Activated naive CD4-positive, alpha-beta T cell treated with anti-CD3 and anti-CD28 coated beads for 36 hours (primary cell): ENCODE measurements around the gene NUB1. TPM values are rescaled to one million over a fixed set of nuclear protein-coding genes. Genes with fewer than 3 reads are reported as not detected.

Source experiments
- CTCF ChIA-PET: fragments of 350-600 bp; sonication (Branson Sonifier 250); formaldehyde crosslinking; loops from one replicate; lab custom pipeline; 2021; ENCODE audit warnings: antibody characterized with exemption; lab: Charles Lee
- DNase-seq: peaks from one replicate; pipeline ENCODE4 v3.0.0-alpha.2; 2020
- H3K27ac Mint-ChIP-seq: one replicate; pipeline ENCODE4 v1.8.0; 2021; ENCODE audit warnings: mild to moderate bottlenecking, mixed read lengths
- H3K27me3 Mint-ChIP-seq: one replicate; pipeline ENCODE4 v1.8.0; 2021; ENCODE audit warnings: low read depth, mixed read lengths
- H3K36me3 Mint-ChIP-seq: one replicate; pipeline ENCODE4 v1.8.0; 2021; ENCODE audit warnings: low read depth, mixed read lengths
- H3K4me1 Mint-ChIP-seq: one replicate; pipeline ENCODE4 v1.8.0; 2021; ENCODE audit warnings: low read depth, mixed read lengths
- H3K4me3 Mint-ChIP-seq: one replicate; pipeline ENCODE4 v1.8.0; 2021; ENCODE audit warnings: mild to moderate bottlenecking, moderate library complexity, mixed read lengths
- H3K9me3 Mint-ChIP-seq: one replicate; pipeline ENCODE4 v1.8.0; 2021; ENCODE audit warnings: mixed read lengths
- intact Hi-C: fragments of 100-400 bp; cut with micrococcal nuclease; formaldehyde crosslinking; loops from one replicate; pipeline ENCODE4 v1.15.1; 2023
- total RNA-seq, 2 experiments: library from RNA; stranded (reverse); gene quantifications; one replicate each; pipeline ENCODE4 v1.2.3, GENCODE V29; 2021

The NUB1 gene
- total RNA-seq, 2 experiments from 2014 or later, result 46.6 to 50.3 TPM

GRCh38 chr7:151306860-151307259 is 34.8 kb upstream of the NUB1 start:
- Mint-ChIP-seq H3K36me3 (no peaks in the 10 kb centered on the region), H3K4me3 (no peak overlapping the region), H3K4me1 (peaks cover 5% of the 10 kb centered on the region), H3K27me3 (peaks cover 13% of the 10 kb centered on the region), H3K9me3 (no peaks in the 10 kb centered on the region), H3K27ac (no peak overlapping the region)
- no peak for DNase-seq
- CTCF ChIA-PET, result interaction anchor here (1.3 to 4.2 kb wide), 4 partner anchors 8 to 63 kb away, joined by 3 to 22 read pairs (median 14); no protein-coding TSS in a partner anchor
- intact Hi-C loops, result no loop called here

GRCh38 chr7:151307536-151307935 is 34.1 kb upstream of the NUB1 start:
- CTCF ChIA-PET, result interaction anchor here (1.3 to 4.2 kb wide), 2 partner anchors 45 to 63 kb away, joined by 3 to 22 read pairs; no protein-coding TSS in a partner anchor
- intact Hi-C loops, result no loop called here
- Mint-ChIP-seq H3K9me3 (no peaks in the 10 kb centered on the region), H3K4me3 (no peak overlapping the region), H3K27me3 (peaks cover 13% of the 10 kb centered on the region), H3K36me3 (no peaks in the 10 kb centered on the region), H3K4me1 (peaks cover 5% of the 10 kb centered on the region), H3K27ac (no peak overlapping the region)
- DNase-seq, result no peak

GRCh38 chr7:151308256-151308655 is 33.4 kb upstream of the NUB1 start:
- intact Hi-C loops, result no loop called here
- Mint-ChIP-seq H3K4me3 (no peak overlapping the region), H3K9me3 (no peaks in the 10 kb centered on the region), H3K27me3 (peaks cover 13% of the 10 kb centered on the region), H3K27ac (no peak overlapping the region), H3K36me3 (no peaks in the 10 kb centered on the region), H3K4me1 (peaks cover 5% of the 10 kb centered on the region)
- DNase-seq, result no peak
- CTCF ChIA-PET, result interaction anchor here (1.3 kb wide), 1 partner anchor 64 kb away, joined by 3 read pairs; no protein-coding TSS in a partner anchor

GRCh38 chr7:151308791-151309190 is 32.8 kb upstream of the NUB1 start:
- CTCF ChIA-PET, result interaction anchor here (1.1 to 3.4 kb wide), 3 partner anchors 48 to 184 kb away, joined by 3 to 20 read pairs (median 4); no protein-coding TSS in a partner anchor
- Mint-ChIP-seq H3K36me3 (no peaks in the 10 kb centered on the region), H3K27ac (no peak overlapping the region), H3K27me3 (peaks cover 10% of the 10 kb centered on the region), H3K9me3 (no peaks in the 10 kb centered on the region), H3K4me1 (peaks cover 4% of the 10 kb centered on the region), H3K4me3 (no peak overlapping the region)
- no peak for DNase-seq
- intact Hi-C loops, result no loop called here

- intact Hi-C loops, result no loop called here
- Mint-ChIP-seq H3K36me3 (no peaks in the 10 kb centered on the region), H3K9me3 (no peaks in the 10 kb centered on the region), H3K4me3 (no peak overlapping the region), H3K27ac (no peak overlapping the region), H3K4me1 (peaks cover 7% of the 10 kb centered on the region), H3K27me3 (peaks cover 8% of the 10 kb centered on the region)
- DNase-seq, result no peak
- CTCF ChIA-PET, result interaction anchor here (0.5 to 3.6 kb wide), 8 partner anchors 18 to 196 kb away, joined by 3 to 49 read pairs (median 4); partner anchors contain the start of gene NUB1
These were observed 32.3 kb upstream of the NUB1 start for GRCh38 chr7:151309311-151309710.

- Mint-ChIP-seq H3K4me1 (peaks cover 9% of the 10 kb centered on the region), H3K27ac (no peak overlapping the region), H3K9me3 (no peaks in the 10 kb centered on the region), H3K27me3 (no peaks in the 10 kb centered on the region), H3K4me3 (no peak overlapping the region), H3K36me3 (no peaks in the 10 kb centered on the region)
- CTCF ChIA-PET, result interaction anchor here (0.7 to 3.6 kb wide), 14 partner anchors 10 to 138 kb away, joined by 3 to 49 read pairs (median 6); partner anchors contain the start of gene NUB1
- DNase-seq, result no peak
- intact Hi-C loops, result loop anchor here (1.0 kb wide), 1 partner anchor 40 kb away; no protein-coding TSS in a partner anchor
These were observed 31.0 kb upstream of the NUB1 start for GRCh38 chr7:151310578-151310977.

DNA sequence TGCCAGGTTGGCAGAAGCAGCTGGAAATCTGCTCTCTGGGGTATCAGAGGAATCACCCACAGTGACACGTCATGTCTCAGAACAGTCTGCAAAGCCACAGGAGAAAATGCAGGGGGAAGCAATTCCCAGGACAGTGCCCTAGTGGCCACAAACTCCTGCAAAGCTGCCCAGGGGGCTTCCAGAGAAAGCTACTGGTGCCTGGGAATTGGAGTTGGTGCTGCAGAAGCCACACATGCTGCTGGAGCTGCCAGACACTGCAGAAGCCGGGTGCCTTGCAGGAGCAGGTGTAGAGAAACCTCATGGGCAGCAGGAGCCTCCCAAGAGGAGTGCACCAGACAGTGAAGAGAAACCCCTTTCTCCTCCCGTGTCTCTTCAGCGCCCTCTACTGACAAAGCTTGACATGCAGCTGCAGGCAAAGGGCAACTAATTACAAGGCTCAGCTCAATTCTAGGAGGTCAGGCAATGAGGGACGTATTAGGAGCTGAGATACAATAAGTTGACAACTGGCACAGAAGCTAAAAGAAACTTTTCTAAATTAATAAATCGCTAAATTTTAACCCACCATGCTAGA is 30.2 kb upstream of the NUB1 start:
- no peaks in the 10 kb centered on the region for H3K27me3 Mint-ChIP-seq
- H3K36me3 Mint-ChIP-seq, result no peaks in the 10 kb centered on the region
- peak; percentile 59 for DNase-seq
- no peak overlapping the region for H3K27ac Mint-ChIP-seq
- peaks cover 9% of the 10 kb centered on the region for H3K4me1 Mint-ChIP-seq
- no peaks in the 10 kb centered on the region for H3K9me3 Mint-ChIP-seq
- CTCF ChIA-PET, result interaction anchor here (0.6 to 3.6 kb wide), 19 partner anchors 10 to 138 kb away, joined by 3 to 49 read pairs (median 6); partner anchors contain the start of gene ABCF2
- intact Hi-C loops, result no loop called here
- H3K4me3 Mint-ChIP-seq, result no peak overlapping the region

GRCh38 chr7:151312356-151312755 is 29.3 kb upstream of the NUB1 start:
- no peak overlapping the region for H3K4me3 Mint-ChIP-seq
- H3K27me3 Mint-ChIP-seq, result no peaks in the 10 kb centered on the region
- H3K36me3 Mint-ChIP-seq, result no peaks in the 10 kb centered on the region
- CTCF ChIA-PET, result interaction anchor here (3.6 kb wide), 1 partner anchor 39 kb away, joined by 49 read pairs; no protein-coding TSS in a partner anchor
- peaks cover 9% of the 10 kb centered on the region for H3K4me1 Mint-ChIP-seq
- no peaks in the 10 kb centered on the region for H3K9me3 Mint-ChIP-seq
- no peak for DNase-seq
- intact Hi-C loops, result no loop called here
- H3K27ac Mint-ChIP-seq, result no peak overlapping the region

- intact Hi-C loops, result no loop called here
- H3K4me3 Mint-ChIP-seq, result no peak overlapping the region
- DNase-seq, result no peak
- H3K4me1 Mint-ChIP-seq, result peaks cover 9% of the 10 kb centered on the region
- CTCF ChIA-PET, result interaction anchor here (3.6 to 9.7 kb wide), 3 partner anchors 38 to 135 kb away, joined by 49 to 208 read pairs (median 49); no protein-coding TSS in a partner anchor
- H3K27ac Mint-ChIP-seq, result no peak overlapping the region
- no peaks in the 10 kb centered on the region for H3K27me3 Mint-ChIP-seq
- H3K36me3 Mint-ChIP-seq, result no peaks in the 10 kb centered on the region
- no peaks in the 10 kb centered on the region for H3K9me3 Mint-ChIP-seq
These were observed 28.5 kb upstream of the NUB1 start for GRCh38 chr7:151312831-151313809.

DNA sequence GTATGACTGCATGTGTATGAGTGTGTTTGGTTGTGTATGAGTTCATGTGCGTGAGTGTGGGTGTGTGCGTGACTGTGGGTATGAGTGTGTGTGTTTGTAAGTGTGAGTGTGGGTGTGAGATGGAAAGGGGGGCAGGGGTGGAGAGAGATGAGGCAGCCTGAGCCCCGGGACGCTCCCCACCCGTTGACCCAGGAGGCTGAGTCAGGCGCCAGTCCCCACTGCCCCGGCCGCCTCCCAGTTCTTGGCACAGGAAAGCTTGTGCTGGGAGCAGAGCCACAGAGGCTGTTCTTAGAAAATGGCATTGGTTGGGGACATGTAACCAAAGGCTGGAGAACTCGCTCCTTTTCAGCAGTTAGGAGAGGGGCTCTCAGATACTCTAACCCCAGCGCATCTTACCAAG is 27.8 kb upstream of the NUB1 start:
- Mint-ChIP-seq H3K4me3 (no peak overlapping the region), H3K4me1 (peaks cover 9% of the 10 kb centered on the region), H3K27me3 (no peaks in the 10 kb centered on the region), H3K9me3 (peaks cover 4% of the 10 kb centered on the region), H3K36me3 (peaks cover 1% of the 10 kb centered on the region), H3K27ac (no peak overlapping the region)
- intact Hi-C loops, result no loop called here
- CTCF ChIA-PET, result interaction anchor here (1.7 to 9.7 kb wide), 6 partner anchors 9 to 135 kb away, joined by 7 to 208 read pairs (median 35); no protein-coding TSS in a partner anchor
- peak; percentile 33 for DNase-seq

DNA sequence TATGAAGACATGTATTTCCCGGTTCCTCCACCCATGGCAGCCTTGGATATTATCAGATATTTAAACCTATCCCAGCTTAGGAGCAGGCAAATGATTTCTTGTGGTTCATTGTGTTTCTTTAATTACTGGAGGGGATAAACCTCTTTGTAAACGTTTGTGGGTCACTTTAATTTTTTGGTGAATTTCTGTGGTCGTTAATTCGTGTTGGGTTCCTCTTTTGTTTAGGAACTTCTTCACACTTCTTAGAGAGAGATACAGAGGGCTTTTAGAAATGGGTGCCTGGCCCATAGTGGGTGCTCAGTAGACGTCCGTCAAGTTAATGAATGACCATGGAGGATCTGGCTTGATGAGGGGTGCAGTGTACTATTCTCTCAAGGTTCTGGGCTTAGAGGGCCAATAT is 27.2 kb upstream of the NUB1 start:
- Mint-ChIP-seq H3K27me3 (no peaks in the 10 kb centered on the region), H3K27ac (no peak overlapping the region), H3K36me3 (peaks cover 1% of the 10 kb centered on the region), H3K4me3 (no peak overlapping the region), H3K4me1 (peaks cover 9% of the 10 kb centered on the region), H3K9me3 (peaks cover 9% of the 10 kb centered on the region)
- intact Hi-C loops, result no loop called here
- DNase-seq, result no peak
- CTCF ChIA-PET, result interaction anchor here (0.6 to 9.7 kb wide), 17 partner anchors 8 to 468 kb away, joined by 3 to 208 read pairs (median 9); partner anchors contain the start of gene NUB1
